HEK293 (cell line): ENCODE data around the gene PAK5.

Source experiments
- BCL11A ChIP-seq: fragments of 450-650 bp; formaldehyde crosslinking; IDR thresholded peaks from 2 replicates; pipeline ENCODE4 v1.5.1; 2016; ENCODE audit warnings: low read depth, missing biosample characterization, missing genetic modification characterization
- IKZF3 ChIP-seq: fragments of 450-650 bp; IDR thresholded peaks from 2 replicates; pipeline ENCODE4 v1.5.0; 2018; ENCODE audit warnings: missing biosample characterization, mild to moderate bottlenecking, missing genetic modification characterization, moderate library complexity
- SALL2 ChIP-seq: fragments of 450-650 bp; formaldehyde crosslinking; IDR thresholded peaks from 2 replicates; pipeline ENCODE4 v1.5.0; 2017; ENCODE audit warnings: missing biosample characterization, mild to moderate bottlenecking, missing genetic modification characterization, borderline replicate concordance
- SP7 ChIP-seq: fragments of 450-650 bp; formaldehyde crosslinking; IDR thresholded peaks from 2 replicates; pipeline ENCODE4 v1.5.1; 2016; ENCODE audit warnings: missing biosample characterization, missing genetic modification characterization
- ZNF302 ChIP-seq: fragments of 450-650 bp; formaldehyde crosslinking; IDR thresholded peaks from 2 replicates; pipeline ENCODE4 v1.5.1; 2016; ENCODE audit warnings: missing biosample characterization, missing genetic modification characterization, low read depth
- ZNF501 ChIP-seq: fragments of 450-650 bp; formaldehyde crosslinking; IDR thresholded peaks from 2 replicates; pipeline ENCODE4 v1.5.1; 2016; ENCODE audit warnings: missing biosample characterization, missing genetic modification characterization
- ZNF560 ChIP-seq: fragments of 450-650 bp; formaldehyde crosslinking; IDR thresholded peaks from 2 replicates; pipeline ENCODE4 v1.5.1; 2017; ENCODE audit warnings: missing biosample characterization, missing genetic modification characterization, borderline replicate concordance
- ZNF76 ChIP-seq: fragments of 450-650 bp; formaldehyde crosslinking; IDR thresholded peaks from 2 replicates; pipeline ENCODE4; 2016; ENCODE audit warnings: low read depth, missing biosample characterization, missing genetic modification characterization, borderline replicate concordance
- ZNF830 ChIP-seq: fragments of 450-650 bp; IDR thresholded peaks from 2 replicates; pipeline ENCODE4 v1.5.0; 2018; ENCODE audit warnings: missing biosample characterization, missing genetic modification characterization, low read depth, mild to moderate bottlenecking, moderate library complexity
- TF ChIP-seq, protein P1 (sequence below): fragments of 450-650 bp; formaldehyde crosslinking; IDR thresholded peaks from 2 replicates; pipeline ENCODE4 v1.5.1; 2016; ENCODE audit warnings: missing biosample characterization, missing genetic modification characterization
- TF ChIP-seq, protein P2 (sequence below): fragments of 450-650 bp; formaldehyde crosslinking; conservative IDR thresholded peaks from 2 replicates; pipeline ENCODE4 v1.5.1; 2016; ENCODE audit warnings: low read depth, missing biosample characterization, missing genetic modification characterization
- TF ChIP-seq, protein P3 (sequence below): fragments of 450-650 bp; formaldehyde crosslinking; IDR thresholded peaks from 2 replicates; pipeline ENCODE4 v1.5.1; 2016; ENCODE audit warnings: missing biosample characterization, missing genetic modification characterization
- TF ChIP-seq, protein P4 (sequence below): fragments of 450-650 bp; formaldehyde crosslinking; IDR thresholded peaks from 2 replicates; pipeline ENCODE4 v1.5.1; 2016; ENCODE audit warnings: missing biosample characterization, missing genetic modification characterization

DNA sequence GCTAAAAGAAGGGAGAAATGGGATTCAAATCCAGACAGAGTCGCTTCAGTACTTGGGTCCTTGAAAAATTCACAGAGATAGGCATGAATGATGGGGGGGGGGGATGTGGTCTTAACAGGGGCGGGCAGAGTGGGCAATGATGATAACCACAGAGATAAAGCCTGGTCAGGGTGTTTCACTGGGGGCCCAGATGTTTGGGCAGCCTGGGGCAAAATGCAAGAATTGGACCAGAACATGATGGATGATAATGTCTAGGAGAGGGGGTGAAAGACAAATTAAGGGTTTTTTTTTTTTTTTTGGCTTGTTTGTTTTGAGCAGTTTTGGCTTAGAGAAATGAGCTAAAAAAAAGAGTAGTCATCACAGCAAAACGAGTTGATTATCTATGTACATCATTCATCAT, 267.1 kb downstream of the PAK5 start:
- TF ChIP-seq ZNF302: no peak
- TF ChIP-seq ZNF560 (tag by site-specific recombination): no peak
- TF ChIP-seq, protein P1, sequence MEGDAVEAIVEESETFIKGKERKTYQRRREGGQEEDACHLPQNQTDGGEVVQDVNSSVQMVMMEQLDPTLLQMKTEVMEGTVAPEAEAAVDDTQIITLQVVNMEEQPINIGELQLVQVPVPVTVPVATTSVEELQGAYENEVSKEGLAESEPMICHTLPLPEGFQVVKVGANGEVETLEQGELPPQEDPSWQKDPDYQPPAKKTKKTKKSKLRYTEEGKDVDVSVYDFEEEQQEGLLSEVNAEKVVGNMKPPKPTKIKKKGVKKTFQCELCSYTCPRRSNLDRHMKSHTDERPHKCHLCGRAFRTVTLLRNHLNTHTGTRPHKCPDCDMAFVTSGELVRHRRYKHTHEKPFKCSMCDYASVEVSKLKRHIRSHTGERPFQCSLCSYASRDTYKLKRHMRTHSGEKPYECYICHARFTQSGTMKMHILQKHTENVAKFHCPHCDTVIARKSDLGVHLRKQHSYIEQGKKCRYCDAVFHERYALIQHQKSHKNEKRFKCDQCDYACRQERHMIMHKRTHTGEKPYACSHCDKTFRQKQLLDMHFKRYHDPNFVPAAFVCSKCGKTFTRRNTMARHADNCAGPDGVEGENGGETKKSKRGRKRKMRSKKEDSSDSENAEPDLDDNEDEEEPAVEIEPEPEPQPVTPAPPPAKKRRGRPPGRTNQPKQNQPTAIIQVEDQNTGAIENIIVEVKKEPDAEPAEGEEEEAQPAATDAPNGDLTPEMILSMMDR: no peak
- TF ChIP-seq, protein P2, sequence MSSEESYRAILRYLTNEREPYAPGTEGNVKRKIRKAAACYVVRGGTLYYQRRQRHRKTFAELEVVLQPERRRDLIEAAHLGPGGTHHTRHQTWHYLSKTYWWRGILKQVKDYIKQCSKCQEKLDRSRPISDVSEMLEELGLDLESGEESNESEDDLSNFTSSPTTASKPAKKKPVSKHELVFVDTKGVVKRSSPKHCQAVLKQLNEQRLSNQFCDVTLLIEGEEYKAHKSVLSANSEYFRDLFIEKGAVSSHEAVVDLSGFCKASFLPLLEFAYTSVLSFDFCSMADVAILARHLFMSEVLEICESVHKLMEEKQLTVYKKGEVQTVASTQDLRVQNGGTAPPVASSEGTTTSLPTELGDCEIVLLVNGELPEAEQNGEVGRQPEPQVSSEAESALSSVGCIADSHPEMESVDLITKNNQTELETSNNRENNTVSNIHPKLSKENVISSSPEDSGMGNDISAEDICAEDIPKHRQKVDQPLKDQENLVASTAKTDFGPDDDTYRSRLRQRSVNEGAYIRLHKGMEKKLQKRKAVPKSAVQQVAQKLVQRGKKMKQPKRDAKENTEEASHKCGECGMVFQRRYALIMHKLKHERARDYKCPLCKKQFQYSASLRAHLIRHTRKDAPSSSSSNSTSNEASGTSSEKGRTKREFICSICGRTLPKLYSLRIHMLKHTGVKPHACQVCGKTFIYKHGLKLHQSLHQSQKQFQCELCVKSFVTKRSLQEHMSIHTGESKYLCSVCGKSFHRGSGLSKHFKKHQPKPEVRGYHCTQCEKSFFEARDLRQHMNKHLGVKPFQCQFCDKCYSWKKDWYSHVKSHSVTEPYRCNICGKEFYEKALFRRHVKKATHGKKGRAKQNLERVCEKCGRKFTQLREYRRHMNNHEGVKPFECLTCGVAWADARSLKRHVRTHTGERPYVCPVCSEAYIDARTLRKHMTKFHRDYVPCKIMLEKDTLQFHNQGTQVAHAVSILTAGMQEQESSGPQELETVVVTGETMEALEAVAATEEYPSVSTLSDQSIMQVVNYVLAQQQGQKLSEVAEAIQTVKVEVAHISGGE: no peak
- no peak for TF ChIP-seq BCL11A (tag by site-specific recombination)
- TF ChIP-seq, protein P3, sequence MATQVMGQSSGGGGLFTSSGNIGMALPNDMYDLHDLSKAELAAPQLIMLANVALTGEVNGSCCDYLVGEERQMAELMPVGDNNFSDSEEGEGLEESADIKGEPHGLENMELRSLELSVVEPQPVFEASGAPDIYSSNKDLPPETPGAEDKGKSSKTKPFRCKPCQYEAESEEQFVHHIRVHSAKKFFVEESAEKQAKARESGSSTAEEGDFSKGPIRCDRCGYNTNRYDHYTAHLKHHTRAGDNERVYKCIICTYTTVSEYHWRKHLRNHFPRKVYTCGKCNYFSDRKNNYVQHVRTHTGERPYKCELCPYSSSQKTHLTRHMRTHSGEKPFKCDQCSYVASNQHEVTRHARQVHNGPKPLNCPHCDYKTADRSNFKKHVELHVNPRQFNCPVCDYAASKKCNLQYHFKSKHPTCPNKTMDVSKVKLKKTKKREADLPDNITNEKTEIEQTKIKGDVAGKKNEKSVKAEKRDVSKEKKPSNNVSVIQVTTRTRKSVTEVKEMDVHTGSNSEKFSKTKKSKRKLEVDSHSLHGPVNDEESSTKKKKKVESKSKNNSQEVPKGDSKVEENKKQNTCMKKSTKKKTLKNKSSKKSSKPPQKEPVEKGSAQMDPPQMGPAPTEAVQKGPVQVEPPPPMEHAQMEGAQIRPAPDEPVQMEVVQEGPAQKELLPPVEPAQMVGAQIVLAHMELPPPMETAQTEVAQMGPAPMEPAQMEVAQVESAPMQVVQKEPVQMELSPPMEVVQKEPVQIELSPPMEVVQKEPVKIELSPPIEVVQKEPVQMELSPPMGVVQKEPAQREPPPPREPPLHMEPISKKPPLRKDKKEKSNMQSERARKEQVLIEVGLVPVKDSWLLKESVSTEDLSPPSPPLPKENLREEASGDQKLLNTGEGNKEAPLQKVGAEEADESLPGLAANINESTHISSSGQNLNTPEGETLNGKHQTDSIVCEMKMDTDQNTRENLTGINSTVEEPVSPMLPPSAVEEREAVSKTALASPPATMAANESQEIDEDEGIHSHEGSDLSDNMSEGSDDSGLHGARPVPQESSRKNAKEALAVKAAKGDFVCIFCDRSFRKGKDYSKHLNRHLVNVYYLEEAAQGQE (tag by site-specific recombination): no peak
- TF ChIP-seq IKZF3 (tag by site-specific recombination): no peak
- no peak for TF ChIP-seq SALL2 (tag by site-specific recombination)
- TF ChIP-seq ZNF76 (tag by site-specific recombination): no peak
- TF ChIP-seq ZNF830: no peak
- no peak for TF ChIP-seq ZNF501 (tag by site-specific recombination)
- no peak for TF ChIP-seq SP7 (tag by site-specific recombination)
- TF ChIP-seq, protein P4, sequence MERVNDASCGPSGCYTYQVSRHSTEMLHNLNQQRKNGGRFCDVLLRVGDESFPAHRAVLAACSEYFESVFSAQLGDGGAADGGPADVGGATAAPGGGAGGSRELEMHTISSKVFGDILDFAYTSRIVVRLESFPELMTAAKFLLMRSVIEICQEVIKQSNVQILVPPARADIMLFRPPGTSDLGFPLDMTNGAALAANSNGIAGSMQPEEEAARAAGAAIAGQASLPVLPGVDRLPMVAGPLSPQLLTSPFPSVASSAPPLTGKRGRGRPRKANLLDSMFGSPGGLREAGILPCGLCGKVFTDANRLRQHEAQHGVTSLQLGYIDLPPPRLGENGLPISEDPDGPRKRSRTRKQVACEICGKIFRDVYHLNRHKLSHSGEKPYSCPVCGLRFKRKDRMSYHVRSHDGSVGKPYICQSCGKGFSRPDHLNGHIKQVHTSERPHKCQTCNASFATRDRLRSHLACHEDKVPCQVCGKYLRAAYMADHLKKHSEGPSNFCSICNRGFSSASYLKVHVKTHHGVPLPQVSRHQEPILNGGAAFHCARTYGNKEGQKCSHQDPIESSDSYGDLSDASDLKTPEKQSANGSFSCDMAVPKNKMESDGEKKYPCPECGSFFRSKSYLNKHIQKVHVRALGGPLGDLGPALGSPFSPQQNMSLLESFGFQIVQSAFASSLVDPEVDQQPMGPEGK (tag by site-specific recombination): no peak
